K562 (cell line): ENCODE data around the gene SKP2. TPM values are rescaled to one million over a fixed set of nuclear protein-coding genes. Genes with fewer than 3 reads are reported as not detected.

Experiments
- BRD9 ChIP-seq: fragments of 450-650 bp; IDR thresholded peaks from 2 replicates; pipeline ENCODE4 v1.6.1; 2018; ENCODE audit warnings: low read depth; ENCODE audit not compliant: partially characterized antibody
- CHD4 ChIP-seq: fragments of 200-600 bp; sonication (generic); IDR thresholded peaks from 3 replicates; pipeline ENCODE4 v1.6.1; 2012; ENCODE audit warnings: low read depth, mild to moderate bottlenecking, mixed read lengths, low read length, inconsistent platforms; ENCODE audit not compliant: insufficient read depth, insufficient replicate concordance, poor library complexity, severe bottlenecking
- NR2C1 ChIP-seq, 2 experiments: fragments of 450-650 bp; IDR thresholded peaks; 2 replicates each; pipeline ENCODE4 v1.6.1; 2017; ENCODE audit warnings: mild to moderate bottlenecking in 2 of 2, antibody characterized with exemption in 1 of 2, inconsistent platforms in 1 of 2, missing compliant biosample characterization in 1 of 2, missing genetic modification characterization in 1 of 2
- SIX5 ChIP-seq, 2 experiments: IDR thresholded peaks; 2 replicates each; pipeline ENCODE4 v1.6.1; 2011; ENCODE audit warnings: low read length in 2 of 2, borderline replicate concordance in 1 of 2, low read depth in 1 of 2, mild to moderate bottlenecking in 1 of 2, moderate library complexity in 1 of 2; ENCODE audit not compliant: insufficient read depth in 1 of 2
- STAT5A ChIP-seq: IDR thresholded peaks from 2 replicates; pipeline ENCODE4 v1.6.1; 2012; ENCODE audit warnings: low read length, inconsistent platforms, borderline replicate concordance
- polyA plus RNA-seq, 8 experiments: library from polyadenylated mRNA; depleted of rRNA in 4 of 8; stranded (reverse) in 5 of 8; unstranded in 3 of 8; fragments of >200 nt; fragmentation: Nextera tagmentation in 2 of 8; fragmentation: Illumina TruSeq in 1 of 8; extraction: Ambion mirVana in 2 of 8; extraction: Trizol in 1 of 8; gene quantifications; 2 replicates each; pipeline versions ENCODE4 v1.2.1 to v1.2.3, GENCODE V29; 2011 to 2014; ENCODE audit warnings: inconsistent platforms in 1 of 8, missing spikeins in 1 of 8
- total RNA-seq, 7 experiments: library from RNA; depleted of rRNA in 6 of 7; stranded (reverse); fragments of >200 nt in 6 of 7; fragmentation: Illumina TruSeq in 2 of 7; extraction: Trizol in 2 of 7; gene quantifications; 2 replicates each; pipeline versions ENCODE4 v1.2.1 to v1.2.3, GENCODE V29; 2011 to 2021; ENCODE audit warnings: low replicate concordance in 1 of 7
- TF ChIP-seq, protein P1 (sequence below), 2 experiments: fragments of 450-650 bp in 1 of 2; sonication (generic) in 1 of 2; formaldehyde crosslinking in 1 of 2; IDR thresholded peaks; 2 replicates each; pipeline versions ENCODE4 v1.7.1 to v1.9.0; 2016 to 2022; ENCODE audit warnings: inconsistent platforms in 1 of 2, mild to moderate bottlenecking in 1 of 2, missing genetic modification reagents in 1 of 2
- TF ChIP-seq, protein P2 (sequence below): fragments of 250-450 bp; sonication (Bioruptor Pico); IDR thresholded peaks from 2 replicates; pipeline ENCODE4 v1.5.0; 2022; ENCODE audit warnings: mild to moderate bottlenecking

SKP2 gene
- total and polyA plus RNA-seq, 9 of the 15 experiments (the other 6 are each of a cell fraction or from before 2014, with no cell fraction given) = 30.0 to 97.5 (median 80.8) TPM

DNA sequence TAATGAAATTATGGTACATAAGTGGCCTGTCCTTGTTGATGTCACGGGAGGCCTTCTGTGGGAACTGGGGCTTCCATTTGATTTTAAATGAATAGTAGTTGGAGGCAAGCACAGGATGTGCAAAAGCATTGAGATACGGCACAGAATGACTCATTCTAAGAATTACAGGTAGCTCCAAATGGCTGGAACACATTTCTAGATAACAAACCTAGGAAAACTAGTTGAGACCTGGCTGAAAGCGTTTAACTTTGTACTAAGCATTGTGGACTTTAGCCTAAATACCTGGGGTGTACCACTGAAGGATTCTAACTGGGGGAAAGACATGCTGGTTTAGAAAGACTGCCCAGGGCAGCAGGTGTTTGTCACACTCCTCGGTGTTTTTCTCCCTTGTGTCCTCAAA is 9.4 kb downstream of the SKP2 start (continued):
- TF ChIP-seq, protein P1, sequence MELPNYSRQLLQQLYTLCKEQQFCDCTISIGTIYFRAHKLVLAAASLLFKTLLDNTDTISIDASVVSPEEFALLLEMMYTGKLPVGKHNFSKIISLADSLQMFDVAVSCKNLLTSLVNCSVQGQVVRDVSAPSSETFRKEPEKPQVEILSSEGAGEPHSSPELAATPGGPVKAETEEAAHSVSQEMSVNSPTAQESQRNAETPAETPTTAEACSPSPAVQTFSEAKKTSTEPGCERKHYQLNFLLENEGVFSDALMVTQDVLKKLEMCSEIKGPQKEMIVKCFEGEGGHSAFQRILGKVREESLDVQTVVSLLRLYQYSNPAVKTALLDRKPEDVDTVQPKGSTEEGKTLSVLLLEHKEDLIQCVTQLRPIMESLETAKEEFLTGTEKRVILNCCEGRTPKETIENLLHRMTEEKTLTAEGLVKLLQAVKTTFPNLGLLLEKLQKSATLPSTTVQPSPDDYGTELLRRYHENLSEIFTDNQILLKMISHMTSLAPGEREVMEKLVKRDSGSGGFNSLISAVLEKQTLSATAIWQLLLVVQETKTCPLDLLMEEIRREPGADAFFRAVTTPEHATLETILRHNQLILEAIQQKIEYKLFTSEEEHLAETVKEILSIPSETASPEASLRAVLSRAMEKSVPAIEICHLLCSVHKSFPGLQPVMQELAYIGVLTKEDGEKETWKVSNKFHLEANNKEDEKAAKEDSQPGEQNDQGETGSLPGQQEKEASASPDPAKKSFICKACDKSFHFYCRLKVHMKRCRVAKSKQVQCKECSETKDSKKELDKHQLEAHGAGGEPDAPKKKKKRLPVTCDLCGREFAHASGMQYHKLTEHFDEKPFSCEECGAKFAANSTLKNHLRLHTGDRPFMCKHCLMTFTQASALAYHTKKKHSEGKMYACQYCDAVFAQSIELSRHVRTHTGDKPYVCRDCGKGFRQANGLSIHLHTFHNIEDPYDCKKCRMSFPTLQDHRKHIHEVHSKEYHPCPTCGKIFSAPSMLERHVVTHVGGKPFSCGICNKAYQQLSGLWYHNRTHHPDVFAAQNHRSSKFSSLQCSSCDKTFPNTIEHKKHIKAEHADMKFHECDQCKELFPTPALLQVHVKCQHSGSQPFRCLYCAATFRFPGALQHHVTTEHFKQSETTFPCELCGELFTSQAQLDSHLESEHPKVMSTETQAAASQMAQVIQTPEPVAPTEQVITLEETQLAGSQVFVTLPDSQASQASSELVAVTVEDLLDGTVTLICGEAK (IDR thresholded peaks at IDR 0.05) = no peak
- TF ChIP-seq, protein P1 (CRISPR knock-in tag; IDR thresholded peaks at IDR 0.05) = no peak
- TF ChIP-seq STAT5A (no peak), BRD9 (no peak), SIX5 (IDR thresholded peaks at IDR 0.05; ENCODE audit: borderline replicate concordance in 1 of 2, insufficient read depth in 1 of 2, low read depth in 1 of 2, low read length in 2 of 2) (no peak), CHD4 (no peak), NR2C1 (IDR thresholded peaks at IDR 0.05) (no peak), NR2C1 (tag; IDR thresholded peaks at IDR 0.05) (no peak)
- TF ChIP-seq, protein P2, sequence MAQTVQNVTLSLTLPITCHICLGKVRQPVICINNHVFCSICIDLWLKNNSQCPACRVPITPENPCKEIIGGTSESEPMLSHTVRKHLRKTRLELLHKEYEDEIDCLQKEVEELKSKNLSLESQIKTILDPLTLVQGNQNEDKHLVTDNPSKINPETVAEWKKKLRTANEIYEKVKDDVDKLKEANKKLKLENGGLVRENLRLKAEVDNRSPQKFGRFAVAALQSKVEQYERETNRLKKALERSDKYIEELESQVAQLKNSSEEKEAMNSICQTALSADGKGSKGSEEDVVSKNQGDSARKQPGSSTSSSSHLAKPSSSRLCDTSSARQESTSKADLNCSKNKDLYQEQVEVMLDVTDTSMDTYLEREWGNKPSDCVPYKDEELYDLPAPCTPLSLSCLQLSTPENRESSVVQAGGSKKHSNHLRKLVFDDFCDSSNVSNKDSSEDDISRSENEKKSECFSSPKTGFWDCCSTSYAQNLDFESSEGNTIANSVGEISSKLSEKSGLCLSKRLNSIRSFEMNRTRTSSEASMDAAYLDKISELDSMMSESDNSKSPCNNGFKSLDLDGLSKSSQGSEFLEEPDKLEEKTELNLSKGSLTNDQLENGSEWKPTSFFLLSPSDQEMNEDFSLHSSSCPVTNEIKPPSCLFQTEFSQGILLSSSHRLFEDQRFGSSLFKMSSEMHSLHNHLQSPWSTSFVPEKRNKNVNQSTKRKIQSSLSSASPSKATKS (CRISPR knock-in tag) = no peak
